GM13977 (cell line): Measurements from ENCODE around the gene GFI1.
A peak's percentile ranks its signal among the peaks of the same experiment; 100 is the strongest.
"Not testable (repeated sequence)": the region's sequence is repeated elsewhere in the genome, so short reads cannot be mapped to it uniquely, and the experiment has no call there.

ENCODE experiments used
- DNase-seq: peaks from one replicate; pipeline ENCODE4 v3.0.0; 2012; ENCODE audit warnings: low spot score
- CTCF ChIP-seq: IDR thresholded peaks from 2 replicates; pipeline ENCODE4 v1.5.1; 2012; ENCODE audit warnings: mild to moderate bottlenecking, control low read depth; ENCODE audit not compliant: insufficient read depth; ENCODE audit errors: extremely low read depth, missing control alignments
- in situ Hi-C: fragments of 300-500 bp; cut with MboI; formaldehyde crosslinking; loops from one replicate; pipeline ENCODE4 v1.12.0; 2022; ENCODE audit warnings: low sequenced_read_pairs, low pct_unique_long_range_greater_than_20kb, mixed read lengths, inconsistent platforms; ENCODE audit not compliant: unreplicated experiment

Gene GFI1

GRCh38 chr1:92486251-92487077 lies at the start of gene GFI1:
GFI1 (minus strand) TSS chr1:92486925; CDS start chr1:92483487, 3,438 bp downstream.
- in situ Hi-C loops = loop anchor here (10.0 kb wide), 1 partner anchor 108 kb away; no protein-coding TSS in a partner anchor
- peak; percentile 70 for DNase-seq
- peak; percentile 34 for TF ChIP-seq CTCF

GRCh38 chr1:92532371-92532770 lies 45.6 kb upstream of the GFI1 start:
- DNase-seq, in situ Hi-C loops: not testable (repeated sequence)

DNA sequence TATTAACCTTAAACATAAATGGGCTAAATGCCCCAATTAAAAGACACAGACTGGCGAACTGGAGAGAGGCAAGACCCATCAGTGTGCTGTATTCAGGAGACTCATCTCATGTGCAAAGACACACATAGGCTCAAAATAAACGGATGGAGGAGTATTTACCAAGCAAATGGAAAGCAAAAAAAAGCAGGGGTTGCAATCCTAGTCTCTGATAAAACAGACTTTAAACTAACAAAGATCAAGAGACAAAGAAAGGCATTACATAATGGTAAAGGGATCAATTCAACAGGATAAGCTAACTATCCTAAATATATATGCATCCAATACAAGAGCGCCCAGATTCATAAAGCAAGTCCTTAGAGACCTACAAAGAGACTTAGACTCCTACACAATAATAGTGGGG lies 45.2 kb upstream of the GFI1 start:
- in situ Hi-C loops, DNase-seq: not testable (repeated sequence)

- TF ChIP-seq CTCF = no peak
- in situ Hi-C loops = no loop called here
- no peak for DNase-seq
These were observed 40.9 kb upstream of the GFI1 start for GRCh38 chr1:92527670-92528069.

DNA sequence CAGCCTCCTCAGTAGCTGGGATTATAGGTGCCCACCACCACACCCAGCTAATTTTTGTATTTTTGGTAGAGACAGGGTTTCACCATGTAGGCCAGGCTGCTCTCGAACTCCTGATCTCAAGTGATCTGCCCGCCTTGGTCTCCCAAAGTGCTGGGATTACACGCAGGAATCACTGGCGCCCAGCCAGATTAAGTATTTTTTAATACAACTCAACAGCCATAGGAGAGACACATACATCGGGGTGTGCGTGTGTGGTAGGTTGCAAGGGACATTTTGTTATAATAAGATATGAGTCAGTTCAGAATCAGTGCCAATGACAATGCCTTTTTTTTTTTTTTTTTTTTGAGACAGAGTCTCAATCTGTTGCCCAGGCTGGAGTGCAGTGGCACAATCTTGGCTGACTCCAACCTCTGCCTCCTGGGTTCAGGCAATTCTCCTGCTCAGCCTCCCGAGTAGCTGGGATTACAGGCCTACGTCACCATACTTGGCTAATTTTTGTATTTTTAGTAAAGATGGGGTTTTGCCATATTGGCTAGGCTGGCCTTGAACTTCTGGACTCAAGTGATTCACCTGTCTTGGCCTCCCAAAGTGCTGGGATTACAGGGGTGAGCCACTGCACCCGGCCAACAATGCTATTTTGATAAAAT lies 38.3 kb upstream of the GFI1 start:
- in situ Hi-C loops, DNase-seq: not testable (repeated sequence)

DNA sequence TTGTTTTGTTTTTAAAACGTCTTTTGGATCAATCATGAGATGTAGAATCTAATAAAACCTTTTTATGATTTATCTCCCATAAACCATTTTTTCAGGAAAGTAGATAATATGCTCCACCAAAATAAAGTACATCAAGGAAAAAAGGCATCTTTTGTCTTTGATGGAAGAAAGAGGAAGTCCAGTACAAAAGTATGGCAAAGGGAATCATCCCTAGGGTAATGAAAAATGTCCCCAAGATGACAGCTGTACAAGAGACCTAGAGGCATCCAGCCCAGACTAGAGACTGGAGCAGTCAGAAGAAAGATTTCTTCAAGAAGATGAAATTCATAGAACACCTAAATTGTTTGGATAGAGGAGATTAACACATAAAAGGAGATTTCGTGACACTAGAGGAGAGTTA lies 32.3 kb upstream of the GFI1 start:
- in situ Hi-C loops = no loop called here
- no peak for DNase-seq
- no peak for TF ChIP-seq CTCF

- in situ Hi-C loops = no loop called here
- DNase-seq = no peak
- TF ChIP-seq CTCF = no peak
These were observed 29.8 kb upstream of the GFI1 start for GRCh38 chr1:92516574-92516973.

DNA sequence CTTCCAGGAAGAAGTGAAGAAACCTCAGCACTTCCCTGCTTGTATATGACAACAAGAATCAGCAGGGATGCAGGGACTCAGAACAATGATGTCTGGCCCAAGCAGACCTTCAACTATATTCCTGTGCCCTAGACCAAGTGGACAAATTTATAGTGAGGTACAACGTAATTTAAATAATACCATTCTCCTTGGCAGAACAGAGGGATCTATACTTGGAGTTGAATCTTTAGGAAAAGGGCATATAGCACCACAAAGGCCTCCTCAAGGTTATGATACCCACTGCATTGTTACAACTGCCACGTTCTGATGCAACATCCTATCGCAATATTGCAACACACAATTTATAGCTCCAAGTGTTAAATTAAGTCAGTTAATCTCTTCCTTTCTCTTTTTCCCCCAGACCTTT lies 29.1 kb upstream of the GFI1 start:
- no peak for DNase-seq
- in situ Hi-C loops = no loop called here
- no peak for TF ChIP-seq CTCF
